CD1c-positive myeloid dendritic cell (primary cell): ENCODE measurements around the gene KRT26.
A peak's percentile ranks its signal among the peaks of the same experiment; 100 is the strongest.

ENCODE experiments used
- DNase-seq: peaks from one replicate; pipeline ENCODE4 v3.0.0-alpha.2; 2016; ENCODE audit errors: extremely low spot score

The KRT26 gene

GRCh38 chr17:40730970-40731369, 41.0 kb downstream of the KRT26 start:
- no peak for DNase-seq

GRCh38 chr17:40727447-40728231, 44.4 kb downstream of the KRT26 start:
- DNase-seq: no peak

GRCh38 chr17:40726919-40727318, 45.1 kb downstream of the KRT26 start:
- peak; percentile 2 for DNase-seq

- no peak for DNase-seq
These were observed 47.3 kb downstream of the KRT26 start for GRCh38 chr17:40724656-40725055.

- DNase-seq: no peak
These were observed 49.8 kb downstream of the KRT26 start for GRCh38 chr17:40722241-40722640.

GRCh38 chr17:40720899-40721298, 51.1 kb downstream of the KRT26 start:
- no peak for DNase-seq

- DNase-seq: no peak
These were observed 53.1 kb downstream of the KRT26 start for GRCh38 chr17:40718930-40719329.

GRCh38 chr17:40717776-40718175, 54.2 kb downstream of the KRT26 start:
- no peak for DNase-seq
